Fibroblast of skin of back (primary cell): Measurements from ENCODE around the gene RBM19.

Experiments used
- DNase-seq: peaks from one replicate; pipeline ENCODE4 v3.0.0-alpha.2; 2013

Gene RBM19

DNA sequence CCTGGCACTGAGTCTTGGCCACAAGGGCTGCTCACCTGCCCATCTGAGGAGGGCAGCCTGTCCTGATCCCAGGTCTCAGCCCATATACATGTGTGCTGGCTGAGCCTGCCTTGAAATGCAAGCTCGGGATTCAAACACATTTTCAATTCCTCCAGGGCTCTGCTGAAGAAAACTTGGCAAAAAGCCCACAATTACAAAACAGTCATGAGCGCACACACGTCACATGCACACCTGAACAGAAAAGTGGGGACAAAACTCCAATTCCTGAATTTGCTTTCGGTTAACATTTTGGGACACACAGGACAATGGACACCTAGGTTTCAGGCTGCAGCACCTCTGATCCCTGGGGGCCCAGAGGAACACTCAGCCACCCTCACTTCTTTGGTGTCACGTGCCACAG lies 113.9 kb downstream of the RBM19 start:
- no peak for DNase-seq

- DNase-seq, result peak; percentile 22
Measured at GRCh38 chr12:113850309-113851056, 115.6 kb downstream of the RBM19 start.

DNA sequence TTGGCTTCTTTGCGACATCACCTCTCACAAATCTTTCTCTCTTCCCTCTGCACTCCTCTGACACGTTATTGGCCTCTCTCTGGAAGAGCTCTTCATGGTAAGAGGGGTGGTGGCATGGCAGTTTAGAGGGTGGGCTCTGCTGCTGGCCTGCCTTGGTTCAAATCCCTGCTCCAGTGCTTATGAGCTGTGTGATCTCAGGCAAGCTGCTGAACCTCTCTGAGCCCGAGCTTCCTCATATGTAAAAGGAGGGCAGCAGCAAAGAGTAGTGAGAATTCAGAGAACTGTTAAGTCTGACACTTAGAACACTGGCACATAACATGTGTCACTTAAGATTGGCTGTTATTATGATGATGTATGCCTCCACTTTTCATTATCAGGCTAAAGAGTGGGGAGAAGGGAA lies 118.3 kb downstream of the RBM19 start:
- DNase-seq, result no peak

DNA sequence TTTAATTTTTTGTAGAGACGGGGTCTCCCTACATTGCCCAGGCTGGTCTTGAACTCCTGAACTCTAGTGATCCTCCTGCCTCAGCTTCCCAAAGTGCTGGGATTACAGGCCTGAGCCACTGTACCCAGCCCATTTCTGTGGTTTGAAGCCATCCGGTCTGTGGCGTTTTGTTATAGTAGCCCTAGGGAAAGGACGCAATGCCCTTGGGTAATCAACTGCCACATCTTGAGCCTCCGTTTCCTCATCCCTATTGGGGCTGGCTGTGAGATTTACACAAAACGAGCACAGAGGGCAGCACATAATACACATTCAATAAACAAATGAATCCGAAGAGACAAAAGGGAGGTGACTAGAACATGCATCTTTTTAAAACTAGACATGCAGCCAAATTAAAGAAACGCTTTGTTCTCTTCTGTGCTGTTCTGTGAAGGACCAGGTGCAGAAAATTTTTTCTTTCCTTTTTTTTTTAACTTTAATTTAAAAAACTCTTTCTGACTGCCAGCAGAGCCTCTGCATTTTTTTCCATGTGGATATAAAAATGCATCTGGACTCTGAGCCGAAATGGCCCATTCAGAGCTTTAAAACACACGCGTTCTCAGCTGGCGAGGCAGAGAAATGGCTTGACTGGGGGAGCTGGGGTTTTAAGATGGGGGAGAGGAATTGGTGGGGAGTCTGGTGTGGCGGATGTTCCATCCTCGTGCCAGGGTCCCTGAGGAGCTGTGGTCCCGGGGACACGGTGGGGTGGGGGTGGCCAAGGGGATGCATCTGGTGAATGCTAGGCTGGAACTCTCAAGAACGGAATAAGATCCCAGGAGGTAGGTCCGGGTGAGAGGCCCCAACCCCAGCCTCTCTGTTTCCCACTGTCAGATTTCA lies 119.0 kb downstream of the RBM19 start:
- DNase-seq, result no peak

GRCh38 chr12:113845900-113846674 lies 120.0 kb downstream of the RBM19 start:
- DNase-seq, result peak; percentile 41

DNA sequence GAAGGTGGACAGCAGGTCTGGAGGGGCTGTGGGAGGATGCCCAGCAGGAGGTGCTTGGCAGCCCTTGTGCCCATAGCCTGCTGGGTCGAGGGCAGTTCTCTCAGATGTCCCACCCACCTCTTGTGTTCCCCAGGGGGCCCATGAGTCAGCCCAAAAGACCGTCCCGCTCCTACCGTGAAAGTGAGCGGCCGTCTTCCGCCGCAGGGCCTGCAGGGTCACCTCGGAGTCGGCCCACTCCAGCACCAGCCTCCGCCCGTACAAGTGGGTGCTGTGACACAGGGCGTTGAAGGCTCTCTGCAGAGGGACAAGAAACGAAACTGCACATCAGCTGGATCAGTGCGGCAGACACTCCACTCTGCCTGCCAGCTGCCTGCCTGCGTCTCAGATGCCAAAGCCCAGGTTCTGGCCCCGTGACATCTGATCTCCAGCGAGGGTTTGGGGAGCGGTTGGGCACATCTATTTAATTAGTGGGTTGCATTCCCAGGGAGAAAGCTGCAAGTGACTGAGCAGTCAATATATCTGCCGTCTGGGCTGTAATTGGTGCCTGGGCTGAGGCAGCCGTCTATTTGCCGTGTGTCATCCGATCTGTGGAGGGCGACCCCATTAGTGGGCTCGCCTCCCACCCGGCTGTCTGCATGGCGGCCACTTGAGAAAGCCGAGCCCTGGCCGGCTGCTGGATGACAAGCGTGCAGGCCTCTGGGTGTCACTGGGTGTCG lies 121.5 kb downstream of the RBM19 start:
- no peak for DNase-seq

DNA sequence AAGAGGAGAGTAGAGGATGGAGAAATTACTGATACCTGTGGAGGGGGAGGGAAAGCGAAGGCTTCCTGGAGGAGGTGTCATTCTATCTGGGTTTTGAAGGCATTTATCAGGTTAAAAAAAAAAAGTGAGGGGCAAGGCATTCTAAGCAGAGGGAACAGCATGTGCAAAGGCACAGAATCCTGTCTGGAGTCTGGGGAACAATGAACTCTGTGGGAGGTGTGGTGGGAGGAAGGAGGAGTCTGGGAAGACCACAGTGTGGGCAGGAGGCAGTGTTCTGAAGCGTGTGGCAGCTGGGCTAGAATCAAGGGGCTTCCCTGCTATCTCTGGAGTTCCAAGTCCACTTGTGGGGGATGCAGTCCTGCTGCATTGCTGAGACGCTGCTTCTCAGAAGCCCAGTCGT lies 123.4 kb downstream of the RBM19 start:
- DNase-seq, result no peak

DNA sequence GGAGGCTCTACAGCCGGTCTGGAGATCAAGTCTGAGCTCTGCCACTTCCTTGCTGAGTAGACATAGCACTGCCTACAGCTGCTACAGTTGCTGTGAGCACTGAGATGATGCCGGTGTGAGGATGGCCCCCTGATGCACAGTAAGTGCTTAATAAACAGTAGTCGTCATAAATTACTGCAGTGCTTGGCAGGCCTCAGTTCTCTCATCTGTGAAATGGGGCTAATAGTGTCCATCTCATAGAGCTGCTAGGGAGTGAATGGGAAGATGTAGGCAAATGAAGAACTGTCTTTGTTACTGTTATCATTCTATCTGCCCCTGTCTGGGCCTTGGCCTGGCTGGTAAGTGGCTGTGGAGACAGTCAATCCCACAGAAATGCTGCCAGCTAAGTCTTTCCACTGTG lies 124.3 kb downstream of the RBM19 start:
- DNase-seq, result no peak

DNA sequence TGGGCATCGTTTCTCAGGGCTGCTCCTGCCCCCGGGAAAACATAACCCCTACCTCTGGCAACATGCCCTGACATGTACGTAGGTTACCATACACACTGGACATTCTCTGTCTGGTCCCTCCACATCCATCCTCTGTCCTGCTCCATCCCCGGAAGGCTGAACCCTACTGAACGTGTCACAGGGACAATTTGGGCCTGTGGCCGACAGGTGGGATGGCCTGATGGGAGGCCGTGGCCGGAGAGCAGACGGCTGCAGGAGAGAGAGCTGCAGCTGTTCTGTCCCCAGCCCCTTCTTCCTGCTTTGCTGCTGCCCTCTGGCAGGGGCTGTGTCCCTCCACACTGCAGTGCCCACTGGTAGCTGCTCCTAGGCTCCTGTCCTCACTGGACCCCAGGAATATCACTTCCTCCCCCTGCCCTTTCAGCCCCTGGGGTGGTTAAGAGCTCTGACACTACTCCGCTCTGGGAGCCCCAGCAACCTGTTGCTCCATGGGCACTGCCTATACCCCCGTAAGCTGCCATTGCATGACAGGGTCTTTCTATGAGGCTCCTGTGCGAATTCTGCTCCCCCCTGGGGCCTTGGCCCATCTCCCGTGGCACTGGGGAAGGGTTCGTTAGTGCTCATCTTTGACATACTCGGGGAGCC lies 125.6 kb downstream of the RBM19 start:
- no peak for DNase-seq

DNA sequence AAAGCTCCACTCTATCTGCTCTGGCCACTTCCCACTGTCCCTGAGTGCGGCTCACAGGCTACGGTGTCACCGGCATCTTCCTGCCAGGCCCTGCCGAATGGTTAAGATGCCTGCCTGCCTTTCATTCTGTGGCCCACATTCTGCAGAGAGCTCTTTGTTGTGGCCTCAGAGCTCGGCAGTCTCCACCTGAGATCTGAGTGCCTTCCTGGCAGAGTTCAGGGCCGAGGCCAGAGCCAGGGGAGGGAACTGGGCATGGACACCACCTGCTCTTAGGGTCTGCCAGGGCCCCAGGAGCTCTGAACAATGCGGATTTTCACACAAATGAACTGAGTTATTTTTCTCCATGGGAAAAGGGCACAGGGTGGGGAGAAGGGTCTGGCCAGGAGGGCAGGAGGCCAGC lies 127.2 kb downstream of the RBM19 start:
- no peak for DNase-seq

DNA sequence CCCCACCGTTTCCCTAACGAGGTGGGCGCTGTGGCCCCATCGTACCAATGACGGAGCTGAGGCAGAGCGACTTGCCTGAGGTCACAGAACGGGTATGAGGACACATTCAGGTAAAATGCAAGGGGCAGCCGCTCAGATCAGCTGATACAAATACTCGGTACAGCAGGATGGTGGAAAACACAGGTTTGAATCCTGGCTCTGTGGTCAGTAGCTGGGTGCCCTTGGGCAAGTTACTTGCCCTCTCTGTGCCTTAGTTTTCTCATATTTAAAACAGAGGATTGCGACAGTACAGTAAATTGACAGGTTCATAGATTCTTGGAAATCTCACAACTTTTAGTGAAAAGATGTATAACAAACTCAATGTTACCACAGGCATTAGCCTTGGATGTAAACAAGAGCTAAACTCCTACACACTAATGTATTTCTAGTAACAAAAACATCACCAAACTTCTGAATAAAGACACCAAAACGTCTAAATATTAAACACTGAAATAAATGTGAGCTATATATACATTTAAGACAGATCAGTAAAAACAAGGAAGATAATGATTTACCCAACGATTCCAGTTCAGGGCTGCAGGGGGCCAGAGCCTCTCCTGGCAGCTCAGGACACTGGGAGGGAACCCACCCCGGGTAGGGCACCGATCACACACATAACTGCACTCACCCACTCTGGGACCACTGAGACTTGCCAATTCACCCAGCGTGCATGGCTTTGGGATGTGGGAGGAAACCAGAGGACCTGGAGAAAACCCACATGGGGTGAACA lies 128.4 kb downstream of the RBM19 start:
- DNase-seq, result no peak

GRCh38 chr12:113837084-113837483 lies 129.0 kb downstream of the RBM19 start:
- DNase-seq, result no peak

GRCh38 chr12:113835896-113836295 lies 130.2 kb downstream of the RBM19 start:
- DNase-seq, result no peak

- DNase-seq, result no peak
Measured at GRCh38 chr12:113835433-113835832, 130.7 kb downstream of the RBM19 start.

DNA sequence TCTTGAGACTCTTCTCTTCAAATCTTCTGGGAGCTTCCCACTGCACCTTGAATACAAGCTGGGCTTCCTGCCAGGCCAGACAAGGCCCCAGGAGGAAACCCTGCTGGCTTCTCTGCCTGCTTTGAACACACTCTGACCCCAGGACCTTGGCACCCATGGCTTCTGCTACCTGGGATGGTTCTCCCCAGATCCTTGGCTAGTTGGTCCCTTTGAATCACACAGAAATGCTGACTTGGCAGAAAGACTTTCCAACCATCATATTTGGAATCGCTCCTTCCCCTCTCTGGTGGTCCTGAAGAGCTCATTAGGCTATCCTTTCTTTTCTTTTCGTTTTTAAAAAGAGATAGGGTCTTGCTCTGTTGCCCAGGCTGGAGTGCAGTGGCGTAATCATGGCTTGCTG lies 132.7 kb downstream of the RBM19 start:
- DNase-seq, result no peak

DNA sequence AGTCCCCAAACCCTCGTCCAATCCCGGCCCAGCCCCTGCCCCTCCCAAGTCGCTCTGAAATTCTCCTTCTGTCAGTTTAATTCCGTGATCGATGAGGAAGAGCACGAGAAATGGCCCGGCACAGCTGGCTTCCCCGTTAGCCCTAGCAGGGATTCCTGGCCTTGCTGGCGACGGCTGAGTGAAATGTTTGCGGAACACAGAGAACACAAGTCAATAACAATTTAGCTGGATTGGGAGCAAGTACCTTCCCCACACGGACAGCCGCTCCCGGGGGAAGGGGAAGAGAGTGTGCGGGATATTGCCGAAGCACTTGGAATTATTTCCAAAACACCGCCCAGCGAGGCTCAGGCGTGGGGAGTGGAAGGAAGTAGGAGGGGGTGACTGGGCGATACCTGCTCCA lies 134.6 kb downstream of the RBM19 start:
- no peak for DNase-seq

GRCh38 chr12:113831016-113831415 lies 135.1 kb downstream of the RBM19 start:
- peak; percentile 78 for DNase-seq

DNA sequence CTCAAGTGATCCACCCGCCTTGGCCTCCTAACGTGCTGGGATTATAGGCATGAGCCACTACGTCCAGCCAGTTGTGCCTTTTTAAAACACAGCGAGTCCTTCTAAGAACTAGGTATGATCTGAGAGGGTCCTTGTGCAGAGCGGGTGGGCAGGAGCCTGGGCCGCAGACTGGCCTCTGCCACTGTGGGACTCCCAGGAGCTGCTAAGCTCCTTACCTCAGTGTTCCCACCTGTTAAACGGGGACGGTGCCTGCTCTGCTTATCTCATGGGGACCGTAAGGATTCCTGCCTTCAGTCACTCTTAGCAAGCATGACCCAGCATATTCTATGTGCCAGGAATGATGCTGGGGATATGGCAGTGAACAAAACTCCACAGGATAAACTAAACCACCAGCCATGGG lies 136.9 kb downstream of the RBM19 start:
- no peak for DNase-seq

GRCh38 chr12:113827539-113828114 lies 138.5 kb downstream of the RBM19 start:
- DNase-seq, result no peak

- no peak for DNase-seq
Measured at GRCh38 chr12:113826805-113827538, 139.2 kb downstream of the RBM19 start.
